Fibroblast of lung (primary cell): Measurements from ENCODE around the gene ZNF14. TPM values are rescaled to one million over a fixed set of nuclear protein-coding genes. Genes with fewer than 3 reads are reported as not detected.

Experiments
- DNase-seq, 2 donors: peaks; one replicate each; pipeline versions ENCODE4 v3.0.0 to v3.0.0-alpha.2; 2010; ENCODE audit warnings: low read depth in 2 of 2
- H2AFZ ChIP-seq: 2 replicates; pipeline ENCODE4 v1.5.1; 2012; ENCODE audit warnings: low read length, control low read depth, inconsistent platforms
- H3K27ac ChIP-seq: 2 replicates; pipeline ENCODE4 v1.5.1; 2011; ENCODE audit warnings: low read length, control low read depth; ENCODE audit not compliant: insufficient read depth
- H3K27me3 ChIP-seq: 2 replicates; pipeline ENCODE4 v1.5.1; 2011; ENCODE audit warnings: mild to moderate bottlenecking, low read length; ENCODE audit not compliant: control insufficient read depth, insufficient read depth
- H3K36me3 ChIP-seq: 2 replicates; pipeline ENCODE4 v1.5.1; 2011; ENCODE audit warnings: low read length; ENCODE audit not compliant: control insufficient read depth, insufficient read depth
- H3K4me1 ChIP-seq: 2 replicates; pipeline ENCODE4 v1.5.1; 2011; ENCODE audit warnings: low read length; ENCODE audit not compliant: control insufficient read depth, insufficient read depth; ENCODE audit errors: extremely low read depth
- H3K4me2 ChIP-seq: 2 replicates; pipeline ENCODE4 v1.5.1; 2011; ENCODE audit warnings: low read length, control low read depth; ENCODE audit not compliant: insufficient read depth; ENCODE audit errors: extremely low read depth
- H3K4me3 ChIP-seq, 4 experiments: fragments of 200-600 bp in 1 of 4; sonication (generic) in 1 of 4; replicated peaks in 1 of 4; 2 replicates each; pipeline ENCODE4 v1.5.1; 2011 to 2016; ENCODE audit warnings: low read length in 4 of 4, low read depth in 3 of 4, mild to moderate bottlenecking in 3 of 4, control low read depth in 2 of 4, inconsistent platforms in 1 of 4, mixed read lengths in 1 of 4; ENCODE audit not compliant: insufficient read depth in 1 of 4; ENCODE audit errors: control extremely low read depth in 1 of 4
- H3K79me2 ChIP-seq: 2 replicates; pipeline ENCODE4 v1.5.1; 2012; ENCODE audit warnings: mild to moderate bottlenecking, low read length, inconsistent platforms; ENCODE audit not compliant: control insufficient read depth, insufficient read depth
- H3K9ac ChIP-seq: 2 replicates; pipeline ENCODE4 v1.5.1; 2011; ENCODE audit warnings: mild to moderate bottlenecking, low read length, control low read depth; ENCODE audit not compliant: insufficient read depth
- H3K9me3 ChIP-seq: 2 replicates; pipeline ENCODE4 v1.5.1; 2012; ENCODE audit warnings: low read depth, low read length; ENCODE audit not compliant: control insufficient read depth, insufficient read depth
- H4K20me1 ChIP-seq: 2 replicates; pipeline ENCODE4 v1.5.1; 2011; ENCODE audit warnings: low read length; ENCODE audit not compliant: control insufficient read depth, insufficient read depth; ENCODE audit errors: extremely low read depth
- EZH2 ChIP-seq: IDR thresholded peaks from 2 replicates; pipeline ENCODE4 v1.5.1; 2012; ENCODE audit warnings: low read length, control low read depth, mild to moderate bottlenecking; ENCODE audit errors: missing control alignments
- polyA plus RNA-seq, 2 donors: library from polyadenylated mRNA; depleted of rRNA in 1 of 2; stranded (reverse) in 1 of 2; unstranded in 1 of 2; fragments of >200 nt; gene quantifications; 2 replicates each; pipeline ENCODE4 v1.2.1, GENCODE V29; 2011 to 2012; ENCODE audit warnings: missing spikeins in 1 of 2
- total RNA-seq: library from RNA; depleted of rRNA; stranded (reverse); fragments of >200 nt; gene quantifications from 2 replicates; pipeline ENCODE4 v1.2.1, GENCODE V29; 2014
- TF ChIP-seq, protein P1 (sequence below), 2 donors: IDR thresholded peaks in 1 of 2; conservative IDR thresholded peaks in 1 of 2; 1 replicate in 1 of 2; 2 replicates in 1 of 2; pipeline ENCODE4 v1.5.1; 2011 to 2012; ENCODE audit warnings: low read length in 2 of 2, control low read depth in 1 of 2, inconsistent platforms in 1 of 2, low read depth in 1 of 2, mild to moderate bottlenecking in 1 of 2

Gene ZNF14
- total and polyA plus RNA-seq, 2 donors (not counting 1 experiment from before 2014, with no cell fraction given) = 3.7 to 7.9 TPM

DNA sequence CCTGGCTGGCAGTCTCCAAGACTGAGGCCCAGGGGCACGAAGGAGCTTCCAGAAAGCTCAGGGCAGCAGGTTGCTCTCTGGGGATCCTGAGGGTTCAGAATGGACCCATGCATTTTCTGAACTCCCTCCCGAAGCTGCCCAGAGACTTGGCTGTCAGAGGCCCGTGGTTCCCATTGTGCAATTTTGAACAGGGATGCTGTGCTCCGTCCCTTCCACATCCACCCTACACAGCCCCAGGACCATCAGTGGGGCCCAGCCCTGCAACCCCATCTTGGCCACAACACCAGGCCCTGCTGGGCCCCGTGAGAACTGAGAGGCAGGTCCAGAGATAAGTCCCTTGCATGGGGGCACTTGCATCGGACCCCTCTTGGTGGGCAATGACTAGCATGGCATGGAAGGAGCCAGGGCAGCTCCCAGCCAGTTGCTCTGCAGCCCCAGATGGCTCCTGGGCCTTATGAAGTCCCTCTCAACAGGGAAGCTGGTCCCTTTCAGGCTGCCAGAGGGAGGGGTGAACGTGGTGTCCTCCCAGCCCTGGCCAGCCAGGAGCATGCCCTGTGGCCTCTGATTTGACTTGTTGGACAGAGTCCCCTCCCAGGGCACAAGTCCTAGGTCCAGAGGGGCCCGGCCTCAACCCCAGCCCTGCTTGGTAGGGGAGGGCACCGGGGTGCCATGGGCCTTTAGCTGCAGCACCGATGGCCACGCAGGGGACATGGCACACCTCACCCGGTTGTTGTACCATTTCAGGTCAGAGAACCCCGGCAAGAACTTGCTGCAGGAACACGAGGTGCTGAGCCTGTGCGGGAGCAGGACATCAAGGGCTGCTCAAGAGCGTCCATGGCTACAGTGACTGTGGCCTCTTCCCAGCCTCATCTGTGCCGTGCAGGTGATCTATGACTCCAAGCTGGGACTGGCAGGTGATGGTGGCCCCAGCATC lies 17.3 kb upstream of the ZNF14 start:
- Histone ChIP-seq H3K27me3 (no peaks in the 10 kb centered on the region), H3K4me3 (no peak overlapping the region), H3K36me3 (no peaks in the 10 kb centered on the region), H3K4me2 (no peak overlapping the region), H3K79me2 (no peaks in the 10 kb centered on the region), H3K4me1 (no peaks in the 10 kb centered on the region), H2AFZ (no peak overlapping the region), H3K27ac (no peak overlapping the region), H4K20me1 (no peaks in the 10 kb centered on the region), H3K9ac (no peak overlapping the region), H3K9me3 (no peaks in the 10 kb centered on the region)
- no peak for DNase-seq
- TF ChIP-seq, protein P1, sequence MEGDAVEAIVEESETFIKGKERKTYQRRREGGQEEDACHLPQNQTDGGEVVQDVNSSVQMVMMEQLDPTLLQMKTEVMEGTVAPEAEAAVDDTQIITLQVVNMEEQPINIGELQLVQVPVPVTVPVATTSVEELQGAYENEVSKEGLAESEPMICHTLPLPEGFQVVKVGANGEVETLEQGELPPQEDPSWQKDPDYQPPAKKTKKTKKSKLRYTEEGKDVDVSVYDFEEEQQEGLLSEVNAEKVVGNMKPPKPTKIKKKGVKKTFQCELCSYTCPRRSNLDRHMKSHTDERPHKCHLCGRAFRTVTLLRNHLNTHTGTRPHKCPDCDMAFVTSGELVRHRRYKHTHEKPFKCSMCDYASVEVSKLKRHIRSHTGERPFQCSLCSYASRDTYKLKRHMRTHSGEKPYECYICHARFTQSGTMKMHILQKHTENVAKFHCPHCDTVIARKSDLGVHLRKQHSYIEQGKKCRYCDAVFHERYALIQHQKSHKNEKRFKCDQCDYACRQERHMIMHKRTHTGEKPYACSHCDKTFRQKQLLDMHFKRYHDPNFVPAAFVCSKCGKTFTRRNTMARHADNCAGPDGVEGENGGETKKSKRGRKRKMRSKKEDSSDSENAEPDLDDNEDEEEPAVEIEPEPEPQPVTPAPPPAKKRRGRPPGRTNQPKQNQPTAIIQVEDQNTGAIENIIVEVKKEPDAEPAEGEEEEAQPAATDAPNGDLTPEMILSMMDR (conservative IDR thresholded peaks at IDR 0.05 in 1 of 2, IDR thresholded peaks at IDR 0.05 in 1 of 2; ENCODE audit: low read depth in 1 of 2, low read length in 2 of 2) = no peak
- TF ChIP-seq EZH2 = no peak

DNA sequence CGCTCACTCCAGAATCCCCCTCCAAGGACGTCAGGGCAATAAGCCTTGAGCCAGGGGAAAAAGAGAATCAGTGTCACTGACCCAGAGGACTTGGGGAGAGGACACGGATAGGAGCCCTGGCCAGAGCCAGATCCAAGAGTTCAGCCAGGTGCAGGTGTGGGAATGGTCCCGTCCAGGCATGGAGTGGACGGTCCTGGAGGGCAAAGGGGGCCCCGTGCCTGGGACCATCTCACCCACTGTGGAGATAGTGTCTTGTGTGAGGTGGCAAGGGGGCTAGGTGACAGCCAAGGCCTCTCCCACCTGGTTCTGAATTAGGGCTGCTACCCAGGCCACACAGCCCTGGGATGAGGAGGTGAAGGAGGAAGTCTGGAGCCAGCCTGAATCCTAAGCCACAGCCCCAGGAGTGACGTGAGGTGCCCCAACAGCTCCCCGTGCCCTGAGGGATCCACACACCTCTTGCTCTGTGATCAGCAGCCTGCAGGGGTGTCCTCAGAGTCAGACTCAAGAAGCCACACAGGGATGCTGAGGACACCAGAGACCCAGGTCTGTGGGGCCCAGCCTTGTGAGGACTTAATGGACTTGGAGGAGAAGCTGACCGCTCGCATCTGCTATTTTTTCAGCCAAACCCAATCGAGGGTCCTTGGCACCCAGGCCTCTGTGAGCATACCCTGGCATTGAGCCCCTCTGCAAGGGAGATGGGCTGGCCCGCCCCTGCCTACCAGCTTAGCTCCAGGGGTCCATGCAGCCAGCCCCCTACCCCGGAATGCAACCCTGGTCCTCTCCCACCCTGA lies 16.4 kb upstream of the ZNF14 start:
- Histone ChIP-seq H3K4me2 (no peak overlapping the region), H3K27ac (no peak overlapping the region), H3K79me2 (no peaks in the 10 kb centered on the region), H3K4me1 (no peaks in the 10 kb centered on the region), H3K9me3 (no peaks in the 10 kb centered on the region), H3K4me3 (no peak overlapping the region), H3K9ac (no peak overlapping the region), H2AFZ (no peak overlapping the region), H4K20me1 (no peaks in the 10 kb centered on the region), H3K36me3 (no peaks in the 10 kb centered on the region), H3K27me3 (no peaks in the 10 kb centered on the region)
- no peak for TF ChIP-seq EZH2
- TF ChIP-seq, protein P1 (conservative IDR thresholded peaks at IDR 0.05 in 1 of 2, IDR thresholded peaks at IDR 0.05 in 1 of 2; ENCODE audit: low read depth in 1 of 2, low read length in 2 of 2) = no peak
- DNase-seq = no peak

DNA sequence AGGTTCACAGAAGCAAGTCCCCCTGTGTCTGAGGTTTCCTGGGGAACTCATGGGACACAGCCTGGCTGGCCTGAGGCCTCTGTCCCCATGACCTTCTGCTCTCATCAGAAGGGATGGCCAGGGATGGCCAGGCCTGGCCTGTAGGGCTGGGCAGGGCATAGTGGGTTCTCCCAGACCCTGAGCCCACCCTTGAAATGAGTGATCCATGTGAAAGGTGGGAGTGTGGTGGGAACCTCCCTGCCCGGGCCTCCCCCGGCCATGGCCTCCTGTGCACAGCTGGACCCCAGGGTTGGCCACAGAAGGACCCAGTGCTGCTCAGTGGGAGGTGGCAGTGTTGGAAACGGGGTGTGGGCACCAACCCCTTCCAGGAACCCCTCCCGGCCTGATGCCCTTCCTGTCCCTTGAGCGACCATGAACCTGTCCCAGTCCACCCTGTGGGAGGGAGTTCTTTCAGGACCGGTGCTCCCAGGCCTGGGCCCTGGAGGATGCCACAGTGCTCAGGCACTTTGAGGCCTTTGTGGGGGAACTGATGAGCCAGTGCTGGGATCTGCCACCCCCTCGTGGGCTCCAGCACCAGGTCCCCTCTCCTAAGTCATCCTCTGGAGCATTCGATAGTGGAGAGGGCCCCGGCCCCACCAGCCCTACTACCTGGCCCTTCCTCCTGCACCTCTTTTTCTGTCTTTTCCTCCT lies 15.5 kb upstream of the ZNF14 start:
- DNase-seq = no peak
- H3K9me3 ChIP-seq = no peaks in the 10 kb centered on the region
- no peaks in the 10 kb centered on the region for H3K79me2 ChIP-seq
- no peak overlapping the region for H3K4me2 ChIP-seq
- H3K4me1 ChIP-seq = no peaks in the 10 kb centered on the region
- H3K36me3 ChIP-seq = no peaks in the 10 kb centered on the region
- H3K27ac ChIP-seq = no peak overlapping the region
- no peak overlapping the region for H3K4me3 ChIP-seq
- no peak for TF ChIP-seq EZH2
- TF ChIP-seq, protein P1 (conservative IDR thresholded peaks at IDR 0.05 in 1 of 2, IDR thresholded peaks at IDR 0.05 in 1 of 2; ENCODE audit: low read depth in 1 of 2, low read length in 2 of 2) = no peak
- no peaks in the 10 kb centered on the region for H3K27me3 ChIP-seq
- H3K9ac ChIP-seq = no peak overlapping the region
- H2AFZ ChIP-seq = no peak overlapping the region
- H4K20me1 ChIP-seq = no peaks in the 10 kb centered on the region
